Lung microvascular endothelial cell (primary cell): ENCODE data around the gene GTF2IRD1. TPM values are rescaled to one million over a fixed set of nuclear protein-coding genes. Genes with fewer than 3 reads are reported as not detected.
"Not testable (repeated sequence)": the region's sequence is repeated elsewhere in the genome, so short reads cannot be mapped to it uniquely, and the experiment has no call there.

Experiments used
- DNase-seq, 2 donors: peaks; one replicate each; pipeline versions ENCODE4 v3.0.0 to v3.0.0-alpha.2; 2010; ENCODE audit warnings: low read depth in 2 of 2
- total RNA-seq: library from RNA; depleted of rRNA; stranded (reverse); fragments of >200 nt; gene quantifications from 2 replicates; pipeline ENCODE4 v1.2.1, GENCODE V29; 2014

Gene GTF2IRD1
- total RNA-seq, 1 donor from 2014 or later = 5.2 TPM

GRCh38 chr7:74511345-74511744 is 57.6 kb downstream of the GTF2IRD1 start:
- DNase-seq = no peak

- no peak for DNase-seq
Measured at GRCh38 chr7:74512762-74513161, 59.1 kb downstream of the GTF2IRD1 start.

- DNase-seq = no peak
Measured at GRCh38 chr7:74514131-74514591, 60.5 kb downstream of the GTF2IRD1 start.

GRCh38 chr7:74515276-74515675 is 61.6 kb downstream of the GTF2IRD1 start:
- DNase-seq = no peak

- DNase-seq = no peak
Measured at GRCh38 chr7:74516214-74516613, 62.5 kb downstream of the GTF2IRD1 start.

- no peak for DNase-seq
Measured at GRCh38 chr7:74518041-74518440, 64.3 kb downstream of the GTF2IRD1 start.

GRCh38 chr7:74518654-74519053 is 64.9 kb downstream of the GTF2IRD1 start:
- no peak for DNase-seq

GRCh38 chr7:74519395-74519794 is 65.7 kb downstream of the GTF2IRD1 start:
- no peak for DNase-seq

GRCh38 chr7:74521855-74522254 is 68.1 kb downstream of the GTF2IRD1 start:
- DNase-seq = no peak

GRCh38 chr7:74522281-74522905 is 68.7 kb downstream of the GTF2IRD1 start:
- DNase-seq = no peak

GRCh38 chr7:74523015-74523414 is 69.3 kb downstream of the GTF2IRD1 start:
- DNase-seq = no peak

- DNase-seq = no peak
Measured at GRCh38 chr7:74525140-74525539, 71.4 kb downstream of the GTF2IRD1 start.

GRCh38 chr7:74525881-74526280 is 72.2 kb downstream of the GTF2IRD1 start:
- no peak for DNase-seq

- DNase-seq = no peak
Measured at GRCh38 chr7:74526780-74527179, 73.1 kb downstream of the GTF2IRD1 start.

GRCh38 chr7:74527842-74528241 is 74.1 kb downstream of the GTF2IRD1 start:
- no peak for DNase-seq

GRCh38 chr7:74528773-74529172 is 75.1 kb downstream of the GTF2IRD1 start:
- not testable (repeated sequence) for DNase-seq

- no peak for DNase-seq
Measured at GRCh38 chr7:74535951-74536356, 82.2 kb downstream of the GTF2IRD1 start.

GRCh38 chr7:74541937-74542336 is 88.2 kb downstream of the GTF2IRD1 start:
- DNase-seq = not testable (repeated sequence)

- peak in 1 of 2 donors; percentile 17 for DNase-seq
Measured at GRCh38 chr7:74542558-74543117, 88.9 kb downstream of the GTF2IRD1 start.

- DNase-seq = peak; percentile 59 to 61
Measured at GRCh38 chr7:74544706-74545469, 91.2 kb downstream of the GTF2IRD1 start.

- DNase-seq = no peak
Measured at GRCh38 chr7:74545921-74546320, 92.2 kb downstream of the GTF2IRD1 start.

GRCh38 chr7:74553596-74554012 is 99.9 kb downstream of the GTF2IRD1 start:
- not testable (repeated sequence) for DNase-seq

- no peak for DNase-seq
Measured at GRCh38 chr7:74554178-74554577, 100.5 kb downstream of the GTF2IRD1 start.
